GM19372 (cell line): ENCODE measurements around the gene GADD45B.

ENCODE experiments used
- ATAC-seq: cut with Tn5 transposase; IDR thresholded peaks from one replicate; pipeline ENCODE4 v1.9.1; 2021; ENCODE audit warnings: mild to moderate bottlenecking, low read depth, moderate library complexity; ENCODE audit not compliant: unreplicated experiment

The GADD45B gene, protein sequence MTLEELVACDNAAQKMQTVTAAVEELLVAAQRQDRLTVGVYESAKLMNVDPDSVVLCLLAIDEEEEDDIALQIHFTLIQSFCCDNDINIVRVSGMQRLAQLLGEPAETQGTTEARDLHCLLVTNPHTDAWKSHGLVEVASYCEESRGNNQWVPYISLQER

DNA sequence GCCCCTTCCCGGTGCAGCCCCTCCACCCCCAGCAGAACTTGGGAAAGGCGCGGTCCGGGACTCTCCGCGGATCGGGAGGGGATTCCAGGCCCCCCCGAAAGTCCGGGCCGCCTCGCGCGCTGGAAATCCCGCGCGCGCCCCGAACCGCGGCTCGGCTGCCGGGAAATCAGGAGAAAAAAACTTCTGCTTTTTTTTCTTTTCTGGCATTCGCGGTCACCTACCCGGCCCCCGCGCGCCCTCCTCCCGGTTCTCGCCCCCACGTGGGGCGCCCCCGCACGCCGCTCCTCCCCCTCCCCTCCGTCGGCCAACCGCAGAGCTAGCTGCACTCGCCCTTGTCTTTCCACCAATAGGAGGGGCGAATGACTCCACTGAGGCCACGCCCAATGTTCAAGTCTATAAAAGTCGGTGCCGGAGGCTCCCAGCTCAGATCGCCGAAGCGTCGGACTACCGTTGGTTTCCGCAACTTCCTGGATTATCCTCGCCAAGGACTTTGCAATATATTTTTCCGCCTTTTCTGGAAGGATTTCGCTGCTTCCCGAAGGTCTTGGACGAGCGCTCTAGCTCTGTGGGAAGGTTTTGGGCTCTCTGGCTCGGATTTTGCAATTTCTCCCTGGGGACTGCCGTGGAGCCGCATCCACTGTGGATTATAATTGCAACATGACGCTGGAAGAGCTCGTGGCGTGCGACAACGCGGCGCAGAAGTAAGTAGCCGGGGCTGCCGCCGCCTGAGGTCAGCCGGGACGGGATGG lies at the start of gene GADD45B:
Gene GADD45B, plus strand, starts transcription at position 426 of the 749 bp plus-strand sequence. Its CDS starts 232 bp downstream, at position 658.
- peak; percentile 48 for ATAC-seq

DNA sequence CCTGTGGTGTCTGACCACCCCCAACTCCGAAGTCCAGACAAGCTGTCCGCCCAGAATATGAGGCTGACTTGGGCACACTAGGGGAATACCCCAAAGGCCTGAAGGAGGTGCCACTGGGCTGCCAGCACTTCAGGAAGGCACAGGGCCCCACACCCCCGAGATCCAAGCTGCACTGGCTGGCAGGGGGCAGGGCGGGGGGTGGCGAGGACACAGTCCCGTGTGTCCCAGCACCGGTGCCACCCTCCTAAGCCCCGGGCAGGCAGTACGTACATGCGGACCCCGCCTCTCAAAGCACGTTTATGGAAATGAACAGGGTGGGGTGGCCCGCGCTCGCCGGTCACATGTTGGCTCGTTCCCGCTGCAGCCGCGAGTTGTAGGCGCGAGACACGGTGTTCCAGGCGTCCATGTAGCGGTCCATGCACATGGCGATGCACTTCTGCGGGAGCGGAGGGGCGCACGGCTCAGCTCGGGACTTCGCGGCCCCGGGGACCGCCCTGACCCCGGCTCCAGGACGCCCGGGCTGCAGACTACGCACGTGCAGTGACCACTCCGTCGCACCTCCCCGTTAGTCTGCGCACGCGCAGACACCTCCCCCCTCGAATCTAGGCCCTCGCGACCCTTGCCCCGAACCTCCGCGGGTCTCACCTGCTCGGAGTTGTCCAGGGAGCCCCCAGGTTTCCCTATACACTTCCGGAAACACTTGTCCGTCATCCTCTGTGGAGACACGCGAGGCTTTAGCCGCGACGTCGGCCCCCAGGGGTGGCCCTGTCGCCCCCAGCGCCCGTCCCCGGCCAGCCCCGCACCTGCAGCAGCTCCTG lies 49.1 kb upstream of the GADD45B start:
- ATAC-seq: peak; percentile 6

DNA sequence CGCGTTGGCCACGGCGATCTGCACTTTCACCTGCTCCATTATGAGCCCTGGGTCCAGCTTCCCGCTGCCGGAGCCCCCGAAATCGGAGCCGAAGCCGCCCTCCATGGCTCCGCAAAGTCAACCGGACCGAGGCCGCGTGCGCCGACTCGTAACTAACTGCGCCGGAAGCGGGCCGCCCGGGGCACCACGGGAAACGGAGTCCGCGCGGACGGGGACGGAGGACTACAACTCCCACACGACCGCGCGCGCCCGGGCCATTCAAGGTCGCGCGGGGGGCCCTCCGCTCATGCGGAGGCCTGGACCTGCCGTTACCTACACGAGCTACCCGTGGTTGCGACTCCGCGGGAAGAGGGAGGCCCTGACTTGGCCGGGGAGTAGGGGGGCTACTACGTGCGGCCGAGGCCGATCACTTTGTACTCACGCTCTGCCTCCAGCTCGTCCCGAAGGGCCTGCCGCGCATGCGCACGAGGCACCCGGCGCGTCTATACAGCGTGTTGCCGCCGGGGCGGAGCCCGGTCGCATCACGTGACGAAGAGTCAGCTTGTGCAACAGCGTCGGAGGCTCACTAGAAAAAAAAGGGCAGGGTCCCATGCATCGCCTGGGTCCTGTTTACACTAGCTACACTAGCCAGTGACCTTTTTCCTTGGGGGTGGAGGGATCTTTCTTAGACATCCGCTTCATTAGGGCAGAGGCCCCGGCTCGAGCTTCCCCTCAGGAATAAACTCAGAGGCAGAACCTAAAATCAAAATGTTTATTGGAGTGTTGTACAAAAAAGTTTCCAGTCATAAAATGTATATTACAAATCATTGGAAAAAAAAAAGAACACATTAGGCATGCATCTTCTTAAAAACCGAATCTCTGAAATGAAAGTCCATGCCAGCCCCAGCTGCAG lies 48.3 kb upstream of the GADD45B start, which contains the start of gene TIMM13:
Gene TIMM13, minus strand, starts transcription at position 158 of the 892 bp plus-strand sequence. Its CDS starts 53 bp downstream, at position 105.
- ATAC-seq: peak; percentile 85

DNA sequence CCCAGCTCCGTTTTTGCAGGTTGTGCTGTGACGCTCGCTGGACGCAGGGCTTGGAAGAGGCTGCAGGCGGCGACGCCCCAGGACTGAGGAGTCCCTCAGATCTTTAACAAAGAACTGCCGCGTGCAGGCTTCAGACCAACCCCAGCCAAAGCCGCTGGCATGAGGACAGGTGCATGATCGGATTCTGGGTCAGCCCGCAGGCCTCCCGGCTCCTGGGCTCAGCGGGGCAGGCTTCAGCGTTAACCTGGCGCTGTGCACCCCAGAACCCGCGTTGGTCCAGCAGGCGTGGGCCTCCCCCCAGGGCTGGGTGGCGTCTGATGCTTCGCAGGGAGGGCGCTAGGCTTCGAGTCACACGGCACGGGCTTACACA lies 47.6 kb upstream of the GADD45B start:
- no peak for ATAC-seq

DNA sequence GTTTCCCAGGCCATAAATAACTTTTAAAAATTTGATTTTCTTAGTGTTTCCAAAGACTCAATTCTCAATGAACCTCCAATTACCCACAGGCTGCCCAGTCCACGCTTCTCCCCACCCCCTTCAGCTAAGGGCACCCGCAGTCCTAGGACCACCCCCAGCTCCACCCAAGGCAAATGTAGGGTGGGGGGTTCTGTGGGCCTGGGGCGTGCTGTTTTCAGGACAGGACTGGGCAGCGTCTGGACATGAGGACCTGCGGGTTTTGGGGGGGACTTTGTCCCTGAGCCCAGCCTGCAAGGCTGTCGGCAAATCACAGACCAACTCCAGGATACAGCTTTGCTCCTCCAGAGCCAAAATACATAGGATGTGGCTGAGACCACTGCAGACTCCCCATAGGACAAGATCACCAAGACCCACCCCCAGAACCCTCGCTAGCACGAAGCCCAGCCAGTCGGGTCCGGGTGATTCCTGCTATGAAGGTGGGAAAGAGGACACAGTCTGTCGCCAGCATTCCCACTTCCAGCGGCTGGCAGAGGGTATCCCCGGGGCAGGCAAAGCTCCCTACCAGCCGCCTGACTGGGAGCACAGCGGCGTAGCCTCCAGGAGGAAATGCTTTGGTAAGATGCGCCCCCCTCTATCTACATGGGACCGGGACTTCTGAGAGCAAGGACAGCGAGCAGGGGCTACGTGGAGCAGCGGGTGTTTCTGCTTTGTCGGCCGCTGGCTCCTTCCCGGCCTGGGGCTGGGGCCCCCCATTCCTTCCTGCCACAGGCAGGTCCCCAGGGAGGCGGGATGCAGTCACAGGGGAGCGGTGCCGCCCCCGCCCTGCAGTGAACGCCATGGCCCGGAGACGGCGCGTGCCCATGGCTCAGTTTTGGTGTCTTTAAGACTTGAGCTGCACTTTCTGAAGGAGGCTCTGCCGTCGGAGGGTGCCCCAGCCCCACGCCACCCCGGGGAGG lies 46.9 kb upstream of the GADD45B start:
- ATAC-seq: no peak

DNA sequence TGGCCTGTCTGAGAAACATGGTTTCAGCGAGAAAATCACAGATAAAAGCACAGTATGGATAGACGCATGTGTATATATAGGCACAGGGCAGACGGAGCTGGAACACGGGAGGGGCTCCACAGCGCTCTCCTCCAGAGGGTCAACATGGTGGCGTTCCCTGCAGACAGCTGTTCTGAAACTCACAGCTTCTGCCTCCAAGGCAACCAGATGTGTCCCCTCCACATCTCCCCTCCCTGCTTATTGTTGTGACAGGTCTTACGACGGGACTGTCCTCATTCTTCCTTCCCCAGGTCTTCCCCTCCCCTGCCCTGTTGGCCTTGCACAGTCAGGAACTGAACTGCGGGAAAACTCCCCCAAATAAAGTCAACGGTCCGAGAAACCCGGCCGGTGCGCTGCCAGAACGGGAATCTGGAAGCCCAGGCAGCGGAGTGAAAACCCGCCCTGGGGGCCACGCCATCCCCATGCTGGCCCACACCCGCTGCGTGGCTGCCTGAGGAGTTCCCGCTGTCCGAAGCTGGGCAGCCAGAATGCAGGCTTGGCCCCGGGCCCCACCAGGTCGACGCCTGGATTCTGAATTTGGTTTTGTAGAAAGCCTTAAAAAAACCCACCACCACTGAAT lies 45.9 kb upstream of the GADD45B start:
- ATAC-seq: no peak

DNA sequence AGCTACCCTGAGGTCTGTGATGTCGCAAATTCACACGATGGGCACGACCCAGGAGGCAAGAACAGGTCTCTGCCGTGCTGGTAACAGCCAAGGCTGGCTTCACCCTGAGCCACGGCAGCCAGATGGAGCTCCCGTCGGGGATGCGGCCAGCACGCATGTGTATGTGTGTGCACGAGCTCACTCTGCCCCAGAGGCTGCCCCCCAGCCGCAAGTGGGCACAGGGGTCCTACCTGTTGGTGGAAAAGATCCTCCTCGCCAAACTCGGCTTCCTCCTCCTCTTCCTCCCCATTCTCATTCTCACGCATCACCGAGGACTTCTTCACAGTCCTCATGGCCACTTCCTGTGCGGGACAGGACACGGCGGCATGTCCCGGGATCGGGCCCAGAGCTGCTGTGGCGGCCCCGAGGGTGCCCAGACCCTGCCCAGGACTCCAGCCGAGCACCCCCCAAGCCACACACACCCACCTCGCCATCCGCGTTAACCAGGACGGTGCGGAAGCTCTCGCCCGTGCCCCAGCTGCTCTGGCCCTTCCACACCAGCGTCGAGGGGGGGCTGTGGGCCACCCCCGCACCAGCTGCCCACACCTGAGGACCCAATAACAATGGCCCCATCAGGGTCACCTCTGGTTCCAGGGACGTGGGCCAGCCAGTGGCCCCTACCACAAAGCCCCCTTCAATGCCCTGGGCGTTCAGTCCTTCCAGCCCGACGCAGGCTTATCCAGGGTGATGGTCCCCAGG lies 44.4 kb upstream of the GADD45B start:
- ATAC-seq: no peak

DNA sequence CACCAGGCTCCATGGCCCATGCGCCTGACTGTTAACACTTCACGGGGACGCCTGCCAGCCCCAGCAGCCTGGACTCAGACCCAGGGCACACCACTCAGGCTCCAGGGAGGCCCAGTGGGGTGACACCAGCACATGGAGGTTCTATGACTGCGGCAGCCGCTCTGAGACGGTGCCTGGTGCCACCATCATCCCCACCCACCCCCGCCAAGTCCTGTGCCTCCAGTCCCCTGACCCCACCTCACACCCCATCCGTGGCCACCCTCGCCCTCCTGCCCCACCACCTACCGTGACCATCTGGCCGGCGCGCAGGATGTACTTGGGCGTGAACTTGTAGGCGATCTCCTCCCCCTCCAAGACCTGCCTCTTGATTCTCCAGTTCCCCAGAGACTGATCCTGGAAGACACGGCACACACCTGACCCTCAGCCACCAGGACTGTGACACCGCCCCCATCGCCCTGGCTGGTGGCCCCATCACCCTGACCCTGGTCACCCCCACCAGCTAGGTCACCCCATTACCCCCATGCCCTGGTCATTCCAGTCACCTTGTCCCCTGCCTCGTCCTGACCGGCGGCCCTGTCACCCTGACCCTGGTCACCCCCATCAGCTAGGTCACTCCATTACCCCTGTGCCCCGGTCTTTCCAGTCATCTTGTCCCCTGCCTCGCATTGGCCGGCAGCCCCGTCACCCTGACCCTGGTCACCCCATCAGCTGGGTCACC lies 43.6 kb upstream of the GADD45B start:
- ATAC-seq: no peak

DNA sequence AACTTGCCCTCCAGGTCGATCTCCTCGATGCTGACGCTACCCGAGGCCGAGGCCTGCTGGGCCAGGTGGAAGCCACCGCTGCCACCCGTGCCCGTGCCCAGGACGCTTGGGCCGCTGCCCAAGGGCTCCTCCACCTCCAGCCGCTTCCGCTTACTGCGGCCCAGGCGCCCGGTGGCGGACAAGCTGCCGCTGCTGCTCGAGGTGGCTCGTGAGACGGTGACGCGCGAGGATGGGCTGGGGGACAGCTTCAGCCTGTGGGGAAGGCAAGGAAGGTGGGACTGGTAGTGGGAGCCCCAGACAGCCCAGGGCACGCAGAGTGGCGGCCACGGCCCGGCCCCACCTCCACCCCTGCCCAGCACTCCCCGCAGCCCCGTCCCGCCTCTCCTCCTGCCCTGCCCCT lies 42.1 kb upstream of the GADD45B start:
- ATAC-seq: no peak

DNA sequence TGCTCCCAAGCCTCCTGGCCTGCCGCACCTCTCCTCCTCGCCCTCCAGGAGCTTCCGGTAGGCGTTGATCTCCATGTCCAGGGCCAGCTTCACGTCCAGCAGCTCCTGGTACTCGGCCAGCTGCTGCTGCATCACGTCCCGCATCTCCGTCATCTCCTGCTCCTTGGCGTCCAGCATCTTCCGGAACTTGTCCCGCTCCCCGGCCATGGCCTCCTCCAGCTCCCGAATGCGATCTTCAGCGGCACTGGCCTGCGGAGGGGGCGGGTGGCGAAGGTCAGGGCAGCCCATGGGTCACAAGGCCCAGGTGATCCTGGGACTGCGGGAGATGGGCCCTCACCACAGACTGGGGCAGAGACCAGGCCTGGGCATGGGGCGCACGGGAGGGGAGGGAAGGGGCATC lies 41.7 kb upstream of the GADD45B start:
- no peak for ATAC-seq

DNA sequence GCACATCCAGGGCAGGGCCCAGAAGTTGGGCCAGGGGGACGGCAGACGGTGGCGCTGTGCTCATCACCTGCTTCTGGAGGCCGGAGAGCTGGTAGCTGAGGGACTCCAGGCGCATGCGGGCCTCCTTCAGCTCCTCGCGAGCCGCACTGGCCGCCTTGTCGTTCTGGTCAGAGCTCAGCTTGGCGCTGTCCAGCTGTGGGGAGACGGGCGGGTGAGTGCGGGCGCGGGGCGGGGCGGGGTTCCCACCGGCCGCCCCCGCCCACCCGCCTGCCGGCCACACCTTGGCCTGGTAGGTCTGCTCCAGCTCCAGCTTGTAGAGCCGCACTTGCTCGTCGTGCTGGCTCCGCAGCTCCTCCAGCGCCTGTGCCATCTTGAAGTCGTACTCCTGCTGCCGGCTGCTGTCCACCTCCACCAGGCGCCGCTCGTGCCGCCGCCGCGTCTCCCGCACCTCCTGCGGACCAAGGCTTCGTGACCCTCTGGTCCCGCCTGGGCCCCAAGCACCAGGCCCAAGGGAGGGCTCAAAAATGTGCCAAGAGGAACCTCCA lies 41.1 kb upstream of the GADD45B start:
- no peak for ATAC-seq

DNA sequence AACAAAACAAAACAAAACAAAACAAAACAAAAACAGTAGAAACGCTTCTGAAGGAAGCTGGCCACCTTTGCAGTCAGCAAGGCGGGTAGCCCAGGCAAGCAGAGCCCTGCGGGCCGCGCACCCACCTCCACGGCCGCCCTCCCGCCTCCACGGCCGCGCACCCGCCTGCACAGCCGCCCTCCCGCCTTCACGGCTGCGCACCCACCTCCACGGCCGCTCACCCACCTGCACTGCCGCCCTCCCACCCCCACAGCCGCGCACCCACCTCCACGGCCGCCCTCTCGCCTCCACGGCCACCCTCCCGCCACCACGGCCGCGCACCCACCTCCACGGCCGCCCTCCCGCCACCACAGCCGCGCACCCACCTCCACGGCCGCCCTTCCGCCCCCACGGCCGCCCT lies 39.5 kb upstream of the GADD45B start:
- no peak for ATAC-seq

DNA sequence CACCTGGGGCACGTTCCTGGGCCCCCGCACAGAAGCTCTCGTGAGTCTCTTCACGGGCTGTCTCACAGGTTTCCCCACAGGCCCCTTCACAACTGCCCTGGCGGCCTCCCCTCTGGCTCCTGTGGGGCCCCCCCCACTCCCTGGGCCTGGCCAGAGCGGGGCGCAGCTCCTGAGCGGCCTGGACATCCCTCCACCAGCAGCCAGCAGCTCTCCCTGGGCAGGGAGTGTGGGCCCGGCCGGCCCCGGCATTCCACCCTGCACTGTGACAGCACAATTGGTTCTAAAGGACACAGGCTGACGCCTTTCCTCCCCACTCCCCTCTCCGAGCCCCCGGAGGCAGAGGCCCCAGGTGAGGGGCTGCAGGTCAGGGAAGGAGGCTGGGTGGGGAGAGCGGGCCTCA lies 39.0 kb upstream of the GADD45B start:
- no peak for ATAC-seq

DNA sequence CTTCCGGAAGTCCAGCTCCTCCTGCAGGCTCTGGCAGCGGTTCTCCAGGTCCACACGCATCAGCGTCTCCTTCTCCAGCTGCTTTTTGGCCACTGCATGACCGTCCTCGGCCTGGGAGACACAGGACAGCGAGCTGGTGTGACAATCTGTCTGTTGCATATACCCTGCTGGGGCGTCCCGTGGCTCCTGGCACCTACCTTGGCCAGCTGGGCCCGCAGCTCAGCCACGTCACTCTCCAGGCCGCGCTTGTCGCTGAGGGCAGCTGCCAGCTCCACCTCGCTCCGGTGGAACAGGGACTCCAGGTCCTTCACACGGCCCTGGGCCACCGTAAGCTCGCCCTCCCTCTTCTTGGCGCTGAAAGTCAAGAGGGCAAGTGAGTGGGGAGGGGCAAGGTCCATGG lies 37.7 kb upstream of the GADD45B start:
- no peak for ATAC-seq

DNA sequence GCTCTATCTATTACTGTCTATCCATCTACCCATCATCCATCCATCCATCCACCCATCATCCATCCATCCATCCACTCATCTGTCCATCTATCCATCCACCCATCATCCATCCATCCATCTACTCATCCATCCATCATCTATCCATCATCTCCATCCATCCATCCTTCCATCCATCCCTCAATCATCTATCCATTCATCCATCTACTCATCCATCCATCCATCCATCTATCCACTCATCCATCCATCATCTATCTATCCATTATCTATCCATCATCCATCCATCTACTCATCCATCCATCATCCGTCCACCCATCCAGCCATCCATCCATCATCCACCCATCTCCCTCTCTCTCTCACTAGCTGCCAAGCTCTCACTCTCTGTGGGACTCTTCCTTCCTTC lies 35.4 kb upstream of the GADD45B start:
- ATAC-seq: no peak

DNA sequence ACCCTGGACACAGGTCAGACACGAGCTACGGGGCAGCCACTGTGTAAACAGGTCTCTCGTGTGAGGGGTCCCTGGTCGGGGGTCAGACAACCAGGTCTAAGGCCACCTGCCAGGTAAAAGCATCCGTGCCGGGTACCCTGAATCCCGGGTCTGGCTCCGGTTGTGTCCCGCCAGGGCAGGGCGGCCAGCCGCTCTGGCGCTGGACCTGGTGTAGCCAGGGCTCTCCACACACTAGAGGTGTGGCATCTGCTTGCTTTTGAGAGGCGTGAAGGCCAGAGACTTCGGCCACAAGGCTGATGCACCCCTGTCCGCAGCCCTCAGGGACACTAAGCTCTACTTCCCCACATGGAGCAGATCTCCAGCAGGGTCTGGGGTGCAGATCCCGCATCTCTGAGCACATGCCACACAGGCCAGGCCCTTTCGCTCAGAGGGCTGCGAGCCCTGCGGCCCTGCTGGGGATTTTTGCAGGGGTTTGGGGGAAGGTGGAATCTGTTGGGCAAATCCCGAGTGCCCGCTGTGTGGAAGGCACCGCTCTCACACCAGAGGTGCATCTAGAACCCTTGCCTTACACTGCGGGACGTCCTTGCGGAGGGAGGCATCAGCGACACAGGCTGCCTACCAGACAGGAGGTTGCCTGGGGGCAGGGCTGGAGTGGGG lies 34.7 kb upstream of the GADD45B start:
- ATAC-seq: no peak
